Astrocyte of the hippocampus (primary cell): ENCODE measurements around the gene TBC1D17.
A peak's percentile ranks its signal among the peaks of the same experiment; 100 is the strongest.
"Not testable (repeated sequence)": the region's sequence is repeated elsewhere in the genome, so short reads cannot be mapped to it uniquely, and the experiment has no call there.

Source experiments
- DNase-seq: peaks from one replicate; pipeline ENCODE4 v3.0.0; 2011; ENCODE audit warnings: low read depth, low spot score

TBC1D17 gene

GRCh38 chr19:49921871-49922795 lies 44.6 kb downstream of the TBC1D17 start:
- DNase-seq, result peak; percentile 62

- no peak for DNase-seq
Measured at GRCh38 chr19:49923055-49924003, 45.8 kb downstream of the TBC1D17 start.

- DNase-seq, result no peak
Measured at GRCh38 chr19:49924004-49924880, 46.7 kb downstream of the TBC1D17 start.

- DNase-seq, result not testable (repeated sequence)
Measured at GRCh38 chr19:49924881-49925210, 47.3 kb downstream of the TBC1D17 start.

- DNase-seq, result no peak
Measured at GRCh38 chr19:49925486-49925885, 48.0 kb downstream of the TBC1D17 start.

- no peak for DNase-seq
Measured at GRCh38 chr19:49926515-49926914, 49.0 kb downstream of the TBC1D17 start.

- DNase-seq, result no peak
Measured at GRCh38 chr19:49927526-49928264, 50.2 kb downstream of the TBC1D17 start.

GRCh38 chr19:49929121-49929610 lies 51.7 kb downstream of the TBC1D17 start, which contains the start of the genes ATF5 and NUP62:
TSS of gene ATF5 (plus strand) at chr19:49929205. CDS start at chr19:49930851, 1,646 bp downstream.
TSS of gene NUP62 (minus strand) at chr19:49929504. CDS start at chr19:49909807, 19,697 bp downstream.
- DNase-seq, result peak; percentile 93

- DNase-seq, result peak; percentile 98
Measured at GRCh38 chr19:49929611-49930482, 52.3 kb downstream of the TBC1D17 start.

- DNase-seq, result no peak
Measured at GRCh38 chr19:49930483-49931011, 53.0 kb downstream of the TBC1D17 start.

GRCh38 chr19:49931293-49932040 lies 54.0 kb downstream of the TBC1D17 start:
- no peak for DNase-seq

GRCh38 chr19:49932041-49932451 lies 54.5 kb downstream of the TBC1D17 start:
- DNase-seq, result no peak

- no peak for DNase-seq
Measured at GRCh38 chr19:49932731-49933131, 55.2 kb downstream of the TBC1D17 start.

- DNase-seq, result no peak
Measured at GRCh38 chr19:49933643-49934042, 56.1 kb downstream of the TBC1D17 start.

- DNase-seq, result no peak
Measured at GRCh38 chr19:49936549-49936948, 59.0 kb downstream of the TBC1D17 start.

GRCh38 chr19:49937750-49938381 lies 60.4 kb downstream of the TBC1D17 start:
- peak; percentile 87 for DNase-seq
